PC-3 (cell line): ENCODE measurements around the gene GALNT10. TPM values are rescaled to one million over a fixed set of nuclear protein-coding genes. Genes with fewer than 3 reads are reported as not detected.

Experiments
- ATAC-seq: fragments of 200-7000 bp; cut with Tn5 transposase; 2 replicates; pipeline ENCODE4 v1.9.1; 2020; ENCODE audit warnings: mild to moderate bottlenecking, moderate library complexity
- BruUV-seq: library from RNA; stranded (reverse); fragments of 400-500 nt; replicated peaks from 2 replicates; lab custom pipeline; 2021; lab: Mats Ljungman, UMichigan
- CTCF ChIA-PET: fragments of 300-600 bp; sonication (Branson Sonifier 250); formaldehyde crosslinking; loops from one replicate; lab custom pipeline; 2022; ENCODE audit warnings: antibody characterized with exemption; lab: Charles Lee
- POLR2A ChIA-PET: fragments of 300-600 bp; sonication (Branson Sonifier 250); formaldehyde crosslinking; loops from one replicate; lab custom pipeline; 2022; ENCODE audit warnings: antibody characterized with exemption; ENCODE audit not compliant: unreplicated experiment; lab: Charles Lee
- DNase-seq: peaks from one replicate; pipeline ENCODE4 v3.0.0-alpha.2; 2015
- H2AFZ ChIP-seq: fragments of 300-600 bp; sonication (generic); 2 replicates; pipeline ENCODE4 v1.6.0; 2016; ENCODE audit warnings: antibody characterized with exemption, low read length
- H3F3A ChIP-seq: fragments of 300-600 bp; sonication (generic); one replicate; pipeline ENCODE4 v1.6.0; 2017; ENCODE audit warnings: antibody characterized with exemption, low read length, control low read depth, mild to moderate bottlenecking; ENCODE audit not compliant: unreplicated experiment
- H3K27ac ChIP-seq: fragments of 300-600 bp; sonication (generic); 2 replicates; pipeline ENCODE4 v1.5.1; 2016; ENCODE audit warnings: mild to moderate bottlenecking, low read length
- H3K27me3 ChIP-seq: fragments of 300-600 bp; sonication (generic); 2 replicates; pipeline ENCODE4 v1.6.1; 2016; ENCODE audit warnings: low read length, mixed read lengths
- H3K36me3 ChIP-seq: fragments of 300-600 bp; sonication (generic); 2 replicates; pipeline ENCODE4 v1.6.1; 2016; ENCODE audit warnings: low read depth, mixed run types, low read length, mixed read lengths
- H3K4me1 ChIP-seq: fragments of 300-600 bp; sonication (generic); 2 replicates; pipeline ENCODE4 v1.5.1; 2016; ENCODE audit warnings: low read length; ENCODE audit not compliant: insufficient read depth
- H3K4me2 ChIP-seq: fragments of 300-600 bp; sonication (generic); 2 replicates; pipeline ENCODE4 v1.6.0; 2016; ENCODE audit warnings: low read length
- H3K4me3 ChIP-seq: fragments of 300-600 bp; sonication (generic); 2 replicates; pipeline ENCODE4 v1.5.1; 2016; ENCODE audit warnings: mild to moderate bottlenecking, low read length, mixed read lengths
- H3K79me2 ChIP-seq: fragments of 300-600 bp; sonication (generic); 2 replicates; pipeline ENCODE4 v1.6.1; 2017; ENCODE audit warnings: low read length, mixed read lengths
- H3K9ac ChIP-seq: fragments of 300-600 bp; sonication (generic); 2 replicates; pipeline ENCODE4 v1.6.0; 2016; ENCODE audit warnings: mild to moderate bottlenecking, low read length
- H3K9me2 ChIP-seq: fragments of 300-600 bp; sonication (generic); replicated peaks from 2 replicates; pipeline ENCODE4 v1.6.1; 2016; ENCODE audit warnings: mixed run types, low read length, mixed read lengths
- H3K9me3 ChIP-seq: fragments of 300-600 bp; sonication (generic); 2 replicates; pipeline ENCODE4 v1.6.1; 2016; ENCODE audit warnings: low read length, mixed read lengths
- H4K20me1 ChIP-seq: fragments of 300-600 bp; sonication (generic); 2 replicates; pipeline ENCODE4 v1.6.1; 2016; ENCODE audit warnings: low read length, mixed read lengths
- CTCF ChIP-seq: fragments of 300-600 bp; sonication (generic); conservative IDR thresholded peaks from 2 replicates; pipeline ENCODE4 v1.5.1; 2017; ENCODE audit warnings: antibody characterized with exemption, low read depth, mild to moderate bottlenecking, low read length
- EZH2 ChIP-seq: fragments of 300-600 bp; sonication (generic); IDR thresholded peaks from one replicate; pipeline ENCODE4 v1.6.1; 2017; ENCODE audit warnings: antibody characterized with exemption, mild to moderate bottlenecking, low read length; ENCODE audit not compliant: unreplicated experiment
- EZH2phosphoT487 ChIP-seq: fragments of 300-600 bp; sonication (generic); IDR thresholded peaks from 2 replicates; pipeline ENCODE4 v1.6.1; 2018; ENCODE audit warnings: mild to moderate bottlenecking, antibody characterized with exemption, low read length, borderline replicate concordance
- intact Hi-C: fragments of 100-400 bp; cut with micrococcal nuclease; formaldehyde crosslinking; loops from 2 replicates; pipeline ENCODE4 v1.9.0; 2023
- total RNA-seq: library from RNA; depleted of rRNA; stranded (reverse); fragments of >200 nt; gene quantifications from 2 replicates; pipeline ENCODE4 v1.2.3, GENCODE V29; 2014

Gene GALNT10
- total RNA-seq, 1 experiment from 2014 or later: 46.2 TPM

- intact Hi-C loops: no loop called here
- Histone ChIP-seq H3K4me2 (no peak overlapping the region), H3K36me3 (peaks cover 6% of the 10 kb centered on the region), H3K79me2 (no peaks in the 10 kb centered on the region), H3K27me3 (no peaks in the 10 kb centered on the region), H3K9ac (no peak overlapping the region), H3K27ac (no peak overlapping the region), H3K4me1 (no peaks in the 10 kb centered on the region), H4K20me1 (no peaks in the 10 kb centered on the region), H3K4me3 (no peak overlapping the region), H3K9me2 (no peaks in the 10 kb centered on the region), H2AFZ (no peak overlapping the region), H3F3A (no peaks in the 10 kb centered on the region), H3K9me3 (no peaks in the 10 kb centered on the region)
- DNase-seq (no peak), ATAC-seq (no peak)
- ChIA-PET POLR2A (interaction anchor here (0.6 kb wide), 1 partner anchor 223 kb away, joined by 3 read pairs; no protein-coding TSS in a partner anchor), CTCF (no interaction called here)
- TF ChIP-seq EZH2 (no peak), CTCF (no peak), EZH2phosphoT487 (no peak)
- no TSS peak for BruUV-seq
These were observed 187.4 kb downstream of the GALNT10 start for GRCh38 chr5:154377754-154378533.

GRCh38 chr5:154380263-154380662 lies 189.7 kb downstream of the GALNT10 start:
- Histone ChIP-seq H2AFZ (no peak overlapping the region), H3K27me3 (no peaks in the 10 kb centered on the region), H3K4me1 (no peaks in the 10 kb centered on the region), H4K20me1 (no peaks in the 10 kb centered on the region), H3K4me3 (no peak overlapping the region), H3K9ac (no peak overlapping the region), H3F3A (no peaks in the 10 kb centered on the region), H3K9me2 (no peaks in the 10 kb centered on the region), H3K27ac (no peak overlapping the region), H3K4me2 (no peak overlapping the region), H3K36me3 (peaks cover 6% of the 10 kb centered on the region), H3K79me2 (no peaks in the 10 kb centered on the region), H3K9me3 (no peaks in the 10 kb centered on the region)
- DNase-seq: no peak
- TF ChIP-seq EZH2 (no peak), CTCF (no peak), EZH2phosphoT487 (no peak)
- intact Hi-C loops: no loop called here
- CTCF ChIA-PET: no interaction called here
- no TSS peak for BruUV-seq
- POLR2A ChIA-PET: no interaction called here
- no peak for ATAC-seq
